ENCODE data around the gene ZBTB40.

- no peak for TF ChIP-seq TAF1 (IDR thresholded peaks at IDR 0.05; ENCODE audit: borderline replicate concordance, insufficient read depth, low read length)
- TF ChIP-seq REST (IDR thresholded peaks at IDR 0.05; ENCODE audit: insufficient read depth in 1 of 2, low read depth in 2 of 2, low read length in 2 of 2): no peak
Measured at GRCh38 chr1:22437573-22437972, 14.1 kb upstream of the ZBTB40 start.

Measured in PFSK-1 (cell line).